Trophoblast cell (in vitro differentiated cells and primary cell): Measurements from ENCODE around the gene TLE3.
A peak's percentile ranks its signal among the peaks of the same experiment; 100 is the strongest.

ENCODE experiments used
- DNase-seq, 2 donors: peaks; one replicate each; pipeline ENCODE4 v3.0.0-alpha.2; 2016
- H2AFZ ChIP-seq: 2 replicates; pipeline ENCODE4 v1.6.1; 2013; ENCODE audit warnings: low read length, moderate library complexity, mild to moderate bottlenecking; ENCODE audit not compliant: insufficient read depth, poor library complexity
- H2AK5ac ChIP-seq: 2 replicates; pipeline ENCODE4 v1.6.1; 2013; ENCODE audit warnings: mild to moderate bottlenecking, low read length
- H2BK120ac ChIP-seq: 2 replicates; pipeline ENCODE4 v1.6.1; 2013; ENCODE audit warnings: low read length, mild to moderate bottlenecking, moderate library complexity; ENCODE audit not compliant: insufficient read depth, poor library complexity
- H2BK12ac ChIP-seq: 2 replicates; pipeline ENCODE4 v1.6.1; 2013; ENCODE audit warnings: mild to moderate bottlenecking, low read length, moderate library complexity
- H2BK5ac ChIP-seq: 2 replicates; pipeline ENCODE4 v1.6.1; 2013; ENCODE audit warnings: low read length, low read depth, moderate library complexity, mild to moderate bottlenecking; ENCODE audit not compliant: poor library complexity
- H3K14ac ChIP-seq: 2 replicates; pipeline ENCODE4 v1.6.1; 2013; ENCODE audit warnings: mild to moderate bottlenecking, low read length
- H3K18ac ChIP-seq: 2 replicates; pipeline ENCODE4 v1.6.1; 2013; ENCODE audit warnings: mild to moderate bottlenecking, low read length
- H3K23ac ChIP-seq: 2 replicates; pipeline ENCODE4 v1.6.1; 2013; ENCODE audit warnings: low read length
- H3K27ac ChIP-seq: 2 replicates; pipeline ENCODE4 v1.5.1; 2013; ENCODE audit warnings: low read depth, mild to moderate bottlenecking, inconsistent platforms, low read length, moderate library complexity
- H3K27me3 ChIP-seq: 2 replicates; pipeline ENCODE4 v1.6.1; 2013; ENCODE audit warnings: inconsistent platforms, mild to moderate bottlenecking, low read length, moderate library complexity; ENCODE audit not compliant: insufficient read depth
- H3K36me3 ChIP-seq, 2 experiments: 1 replicate in 1 of 2; 2 replicates in 1 of 2; pipeline ENCODE4 v1.6.1; 2013; ENCODE audit warnings: low read length in 2 of 2, mild to moderate bottlenecking in 2 of 2, moderate library complexity in 1 of 2; ENCODE audit not compliant: insufficient read depth in 2 of 2, control insufficient read depth in 1 of 2
- H3K4ac ChIP-seq: 2 replicates; pipeline ENCODE4 v1.6.1; 2013; ENCODE audit warnings: low read depth, mild to moderate bottlenecking, low read length, moderate library complexity
- H3K4me1 ChIP-seq, 2 experiments: 1 replicate in 1 of 2; 2 replicates in 1 of 2; pipeline ENCODE4 v1.6.1; 2013; ENCODE audit warnings: low read length in 2 of 2, mild to moderate bottlenecking in 2 of 2, moderate library complexity in 1 of 2; ENCODE audit not compliant: insufficient read depth in 2 of 2, control insufficient read depth in 1 of 2
- H3K4me2 ChIP-seq: 2 replicates; pipeline ENCODE4 v1.6.1; 2013; ENCODE audit warnings: inconsistent platforms, mild to moderate bottlenecking, low read length, moderate library complexity
- H3K4me3 ChIP-seq: 2 replicates; pipeline ENCODE4 v1.5.1; 2013; ENCODE audit warnings: mild to moderate bottlenecking, low read depth, low read length, inconsistent platforms
- H3K79me1 ChIP-seq: one replicate; pipeline ENCODE4 v1.6.1; 2013; ENCODE audit warnings: low read length
- H3K79me2 ChIP-seq: 2 replicates; pipeline ENCODE4 v1.6.1; 2013; ENCODE audit warnings: low read length, mild to moderate bottlenecking; ENCODE audit not compliant: control insufficient read depth, insufficient read depth, poor library complexity
- H3K9ac ChIP-seq: 2 replicates; pipeline ENCODE4 v1.6.1; 2013; ENCODE audit warnings: mild to moderate bottlenecking, low read length
- H3K9me3 ChIP-seq: 2 replicates; pipeline ENCODE4 v1.6.1; 2013; ENCODE audit warnings: low read depth, mild to moderate bottlenecking, control low read depth, inconsistent platforms, low read length; ENCODE audit not compliant: insufficient read depth
- H4K12ac ChIP-seq: 2 replicates; pipeline ENCODE4 v1.6.1; 2013; ENCODE audit warnings: low read depth, mild to moderate bottlenecking, low read length, moderate library complexity
- H4K8ac ChIP-seq: 2 replicates; pipeline ENCODE4 v1.6.1; 2013; ENCODE audit warnings: low read depth, mild to moderate bottlenecking, low read length, moderate library complexity
- H4K91ac ChIP-seq: one replicate; pipeline ENCODE4 v1.6.1; 2013; ENCODE audit warnings: low read depth, mild to moderate bottlenecking, low read length, moderate library complexity
- WGBS: extraction: QIAGEN DNeasy Blood & Tissue Kit; methylation state at CpG from one replicate; pipeline ENCODE4 v1.1.7; 2013; ENCODE audit warnings: missing lambda C conversion rate; ENCODE audit not compliant: insufficient read length, insufficient coverage; ENCODE audit errors: extremely low coverage; 5-methylcytosine and 5-hydroxymethylcytosine counted together

TLE3 gene

GRCh38 chr15:70032509-70032908, 65.2 kb downstream of the TLE3 start:
- Histone ChIP-seq H3K4me3 (no peak overlapping the region), H4K91ac (no peak overlapping the region), H3K9ac (no peak overlapping the region), H3K23ac (no peak overlapping the region), H2BK12ac (no peak overlapping the region), H3K27me3 (no peaks in the 10 kb centered on the region), H3K9me3 (peaks cover 4% of the 10 kb centered on the region), H3K4me1 (no peaks in the 10 kb centered on the region), H3K4me2 (no peak overlapping the region), H3K14ac (no peak overlapping the region), H4K8ac (no peak overlapping the region), H2AK5ac (no peak overlapping the region), H3K79me2 (no peaks in the 10 kb centered on the region), H3K79me1 (no peaks in the 10 kb centered on the region), H2BK120ac (no peak overlapping the region), H3K36me3 (no peaks in the 10 kb centered on the region), H3K18ac (no peak overlapping the region), H3K27ac (no peak overlapping the region), H2BK5ac (no peak overlapping the region), H3K4ac (no peak overlapping the region), H2AFZ (no peak overlapping the region), H4K12ac (no peak overlapping the region)
- DNase-seq: no peak
- no CpG with 5 or more reads among the region's 2 CpGs for WGBS

GRCh38 chr15:70031713-70032112, 66.0 kb downstream of the TLE3 start:
- Histone ChIP-seq H3K9me3 (peaks cover 4% of the 10 kb centered on the region), H3K4ac (no peak overlapping the region), H3K9ac (no peak overlapping the region), H2AFZ (no peak overlapping the region), H3K18ac (no peak overlapping the region), H4K91ac (no peak overlapping the region), H3K4me3 (no peak overlapping the region), H3K23ac (no peak overlapping the region), H3K27ac (no peak overlapping the region), H3K4me1 (no peaks in the 10 kb centered on the region), H3K14ac (no peak overlapping the region), H2BK12ac (no peak overlapping the region), H4K12ac (no peak overlapping the region), H3K79me2 (no peaks in the 10 kb centered on the region), H2BK5ac (no peak overlapping the region), H3K4me2 (no peak overlapping the region), H3K36me3 (no peaks in the 10 kb centered on the region), H2BK120ac (no peak overlapping the region), H2AK5ac (no peak overlapping the region), H4K8ac (no peak overlapping the region), H3K27me3 (no peaks in the 10 kb centered on the region), H3K79me1 (no peaks in the 10 kb centered on the region)
- WGBS: no CpG with 5 or more reads among the region's 2 CpGs
- no peak for DNase-seq

GRCh38 chr15:70031261-70031660, 66.5 kb downstream of the TLE3 start:
- Histone ChIP-seq H3K27me3 (no peaks in the 10 kb centered on the region), H3K79me1 (no peaks in the 10 kb centered on the region), H3K9ac (peak overlapping the region; percentile 9), H2BK12ac (no peak overlapping the region), H4K8ac (no peak overlapping the region), H3K36me3 (no peaks in the 10 kb centered on the region), H2AFZ (no peak overlapping the region), H3K4ac (no peak overlapping the region), H3K14ac (no peak overlapping the region), H3K18ac (no peak overlapping the region), H3K27ac (no peak overlapping the region), H4K12ac (no peak overlapping the region), H3K4me3 (no peak overlapping the region), H2BK5ac (no peak overlapping the region), H2BK120ac (no peak overlapping the region), H3K9me3 (peaks cover 4% of the 10 kb centered on the region), H4K91ac (no peak overlapping the region), H3K79me2 (no peaks in the 10 kb centered on the region), H2AK5ac (no peak overlapping the region), H3K4me2 (no peak overlapping the region), H3K23ac (no peak overlapping the region), H3K4me1 (no peaks in the 10 kb centered on the region)
- no peak for DNase-seq
- no CpG with 5 or more reads among the region's 5 CpGs for WGBS

- no peak overlapping the region for H3K4me3 ChIP-seq
- no CpG with 5 or more reads among the region's 5 CpGs for WGBS
- H4K8ac ChIP-seq: no peak overlapping the region
These were observed 66.9 kb downstream of the TLE3 start for GRCh38 chr15:70030851-70031250.

More at GRCh38 chr15:70030851-70031250, 66.9 kb downstream of the TLE3 start:
- Histone ChIP-seq H3K9me3 (peaks cover 4% of the 10 kb centered on the region), H3K14ac (no peak overlapping the region), H3K4ac (no peak overlapping the region), H3K27ac (no peak overlapping the region), H3K27me3 (no peaks in the 10 kb centered on the region), H3K4me1 (peaks cover 0 to 1% of the 10 kb centered on the region in 2 experiments), H3K4me2 (no peak overlapping the region), H2BK120ac (no peak overlapping the region), H4K12ac (no peak overlapping the region), H4K91ac (no peak overlapping the region), H2AK5ac (no peak overlapping the region), H3K79me2 (no peaks in the 10 kb centered on the region), H3K18ac (no peak overlapping the region), H3K36me3 (no peaks in the 10 kb centered on the region), H3K9ac (no peak overlapping the region), H2AFZ (no peak overlapping the region), H2BK5ac (no peak overlapping the region), H3K23ac (no peak overlapping the region), H2BK12ac (no peak overlapping the region), H3K79me1 (no peaks in the 10 kb centered on the region)
- no peak for DNase-seq
